Neural progenitor cell (in vitro differentiated cells): ENCODE data around the gene MPEG1. TPM values are rescaled to one million over a fixed set of nuclear protein-coding genes. Genes with fewer than 3 reads are reported as not detected.

Experiments used
- DNase-seq: peaks from one replicate; pipeline ENCODE4 v3.0.0-alpha.2; 2016; ENCODE audit warnings: low spot score
- H2AFZ ChIP-seq: fragments of 200-600 bp; sonication (generic); replicated peaks from 2 replicates; pipeline ENCODE4 v1.6.1; 2016; ENCODE audit warnings: antibody characterized with exemption
- H3F3A ChIP-seq: fragments of 200-600 bp; sonication (generic); 2 replicates; pipeline ENCODE4 v1.6.1; 2016; ENCODE audit warnings: antibody characterized with exemption, low read depth
- H3K27ac ChIP-seq: fragments of 200-600 bp; sonication (generic); 2 replicates; pipeline ENCODE4 v1.5.1; 2016; ENCODE audit warnings: mild to moderate bottlenecking
- H3K27me3 ChIP-seq: fragments of 200-600 bp; sonication (generic); 2 replicates; pipeline ENCODE4 v1.6.1; 2016; ENCODE audit warnings: mild to moderate bottlenecking, moderate library complexity
- H3K36me3 ChIP-seq: fragments of 200-600 bp; sonication (generic); 2 replicates; pipeline ENCODE4 v1.5.1; 2016
- H3K4me1 ChIP-seq: fragments of 200-600 bp; sonication (generic); 2 replicates; pipeline ENCODE4 v1.6.1; 2016; ENCODE audit warnings: mixed run types
- H3K4me2 ChIP-seq: fragments of 200-600 bp; sonication (generic); 2 replicates; pipeline ENCODE4 v1.6.1; 2016
- H3K4me3 ChIP-seq: fragments of 200-600 bp; sonication (generic); 2 replicates; pipeline ENCODE4 v1.5.1; 2016
- H3K79me2 ChIP-seq: fragments of 200-600 bp; sonication (generic); 2 replicates; pipeline ENCODE4 v1.6.1; 2016; ENCODE audit warnings: low read depth
- H3K9ac ChIP-seq: fragments of 200-600 bp; sonication (generic); 2 replicates; pipeline ENCODE4 v1.6.1; 2016
- H3K9me3 ChIP-seq: fragments of 200-600 bp; sonication (generic); 2 replicates; pipeline ENCODE4 v1.5.1; 2016; ENCODE audit warnings: low read depth
- H4K20me1 ChIP-seq: fragments of 200-600 bp; sonication (generic); 2 replicates; pipeline ENCODE4 v1.6.1; 2016; ENCODE audit warnings: low read depth
- H3K27ac Mint-ChIP-seq: 3 replicates; pipeline ENCODE4 v1.8.0; 2021; ENCODE audit warnings: mixed read lengths
- H3K27me3 Mint-ChIP-seq: 2 replicates; pipeline ENCODE4 v1.8.0; 2022; ENCODE audit warnings: low read depth, mild to moderate bottlenecking, inconsistent platforms, moderate library complexity, mixed read lengths; ENCODE audit not compliant: insufficient read depth
- H3K36me3 Mint-ChIP-seq: 3 replicates; pipeline ENCODE4 v1.8.0; 2021; ENCODE audit warnings: mixed read lengths
- H3K4me1 Mint-ChIP-seq: 3 replicates; pipeline ENCODE4 v1.8.0; 2021; ENCODE audit warnings: mixed read lengths
- H3K4me3 Mint-ChIP-seq: 3 replicates; pipeline ENCODE4 v1.8.0; 2021; ENCODE audit warnings: mild to moderate bottlenecking, moderate library complexity, mixed read lengths
- H3K9me3 Mint-ChIP-seq: 3 replicates; pipeline ENCODE4 v1.8.0; 2020; ENCODE audit warnings: mixed read lengths
- EZH2 ChIP-seq: fragments of 200-600 bp; sonication (generic); IDR thresholded peaks from 2 replicates; pipeline ENCODE4 v1.6.1; 2017; ENCODE audit warnings: antibody characterized with exemption, mild to moderate bottlenecking, moderate library complexity
- EZH2phosphoT487 ChIP-seq: fragments of 200-600 bp; sonication (generic); IDR thresholded peaks from 2 replicates; pipeline ENCODE4 v1.6.1; 2017; ENCODE audit warnings: antibody characterized with exemption
- total RNA-seq: library from RNA; depleted of rRNA; stranded (reverse); fragments of >200 nt; gene quantifications from 2 replicates; pipeline ENCODE4 v1.2.3, GENCODE V29; 2015; ENCODE audit warnings: low replicate concordance
- TF ChIP-seq, protein P1 (sequence below): fragments of 200-600 bp; sonication (generic); IDR thresholded peaks from 2 replicates; pipeline ENCODE4 v1.5.1; 2017; ENCODE audit warnings: antibody characterized with exemption, mild to moderate bottlenecking

The MPEG1 gene
- total RNA-seq, 1 donor from 2014 or later = not detected

DNA sequence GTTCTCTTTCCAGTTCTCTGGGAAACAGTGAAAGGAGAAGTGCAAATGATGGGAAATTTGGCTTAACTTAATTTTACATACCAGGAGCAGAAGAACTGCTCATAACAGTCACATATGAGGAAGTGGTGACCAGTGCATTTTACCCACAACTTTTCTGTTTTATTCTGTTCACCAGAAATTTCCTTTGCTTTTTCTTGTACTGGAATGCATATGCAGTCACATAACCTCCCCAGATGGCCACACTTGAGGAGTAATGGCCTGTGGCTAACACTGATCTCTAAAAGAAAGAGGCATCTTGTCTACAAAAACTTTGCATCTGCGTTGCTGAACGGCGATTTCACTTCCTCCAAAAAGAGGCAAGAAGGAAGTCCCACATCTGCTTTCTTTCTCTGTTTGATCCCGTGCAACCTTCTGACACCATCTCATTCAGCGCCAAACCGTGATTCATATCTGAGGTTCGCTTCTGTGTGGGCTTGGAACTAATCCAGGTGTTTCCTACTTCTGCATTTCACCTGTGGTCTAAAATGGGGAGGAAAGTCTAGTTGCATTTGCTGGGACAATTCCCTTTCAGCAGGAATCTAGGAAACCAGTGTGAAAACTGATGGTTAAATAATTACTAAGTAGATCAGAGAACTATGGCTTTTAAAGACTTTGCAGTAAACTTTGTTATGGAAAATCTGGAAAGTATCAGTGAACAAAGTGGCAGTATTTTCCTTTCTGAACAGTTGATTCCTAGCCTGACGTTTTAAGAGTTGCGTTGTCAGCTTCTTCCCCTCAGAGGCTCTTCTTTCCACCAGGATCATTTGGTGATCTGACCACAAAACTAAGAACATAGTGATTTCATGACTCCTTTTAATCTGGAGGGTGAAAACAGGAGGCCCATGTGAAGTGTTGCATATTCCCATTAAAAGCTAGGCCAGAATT is 4.2 kb upstream of the MPEG1 start:
- H3K4me1 ChIP-seq = no peaks in the 10 kb centered on the region
- DNase-seq = no peak
- H3K4me1 Mint-ChIP-seq = no peaks in the 10 kb centered on the region
- H3F3A ChIP-seq = no peaks in the 10 kb centered on the region
- H3K27me3 ChIP-seq = no peaks in the 10 kb centered on the region
- no peaks in the 10 kb centered on the region for H3K79me2 ChIP-seq
- H3K36me3 ChIP-seq = no peaks in the 10 kb centered on the region
- H3K36me3 Mint-ChIP-seq = no peaks in the 10 kb centered on the region
- peaks cover 2% of the 10 kb centered on the region for H3K9me3 Mint-ChIP-seq
- H3K4me2 ChIP-seq = no peak overlapping the region
- H3K9me3 ChIP-seq = no peaks in the 10 kb centered on the region
- H3K27ac ChIP-seq = no peak overlapping the region
- no peak overlapping the region for H3K27ac Mint-ChIP-seq
- H4K20me1 ChIP-seq = no peaks in the 10 kb centered on the region
- no peak overlapping the region for H2AFZ ChIP-seq
- no peak overlapping the region for H3K4me3 ChIP-seq
- H3K27me3 Mint-ChIP-seq = peaks cover 2% of the 10 kb centered on the region
- no peak overlapping the region for H3K4me3 Mint-ChIP-seq
- no peak overlapping the region for H3K9ac ChIP-seq
- no peak for TF ChIP-seq EZH2phosphoT487
- TF ChIP-seq EZH2 = no peak

DNA sequence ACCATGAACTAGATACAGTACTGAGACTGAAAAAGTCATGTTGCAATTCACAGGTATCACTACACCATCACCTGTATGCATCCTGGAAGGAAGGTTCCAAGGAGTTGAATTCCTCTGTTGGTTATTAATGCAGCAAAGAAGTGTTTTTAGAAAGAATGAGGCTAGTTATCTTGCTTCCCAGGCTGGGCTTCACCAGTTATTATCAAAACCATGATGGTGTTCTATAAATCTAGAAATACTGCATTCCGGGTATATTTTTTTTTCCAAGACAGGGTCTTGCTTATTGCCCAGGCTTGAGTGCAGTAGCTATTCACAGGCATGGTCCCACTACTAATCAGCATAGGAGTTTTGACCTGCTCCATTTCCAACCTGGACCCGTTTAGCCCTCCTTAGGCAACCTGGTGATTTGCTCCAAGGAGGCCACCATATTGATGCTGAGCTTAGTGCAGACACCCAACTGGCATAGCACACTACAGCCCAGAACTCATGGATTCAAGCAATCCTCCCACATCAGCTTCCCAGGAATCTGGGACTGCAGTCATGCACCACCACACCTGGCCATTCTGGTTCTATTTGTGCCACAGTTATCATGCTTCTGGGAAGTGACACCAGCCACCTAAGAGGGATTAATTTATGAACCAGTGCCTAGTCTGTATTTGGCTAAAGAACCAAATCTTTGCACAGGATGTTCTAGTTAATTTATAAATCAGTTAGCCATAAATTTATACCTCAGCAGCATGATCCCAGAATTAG is 1.6 kb upstream of the MPEG1 start:
- no peaks in the 10 kb centered on the region for H4K20me1 ChIP-seq
- H3K27me3 ChIP-seq = no peaks in the 10 kb centered on the region
- no peaks in the 10 kb centered on the region for H3K4me1 ChIP-seq
- H3K4me2 ChIP-seq = no peak overlapping the region
- no peak overlapping the region for H3K9ac ChIP-seq
- no peaks in the 10 kb centered on the region for H3K79me2 ChIP-seq
- H2AFZ ChIP-seq = no peak overlapping the region
- Mint-ChIP-seq H3K27me3 (no peaks in the 10 kb centered on the region), H3K4me1 (no peaks in the 10 kb centered on the region), H3K4me3 (no peak overlapping the region), H3K27ac (no peak overlapping the region), H3K9me3 (peaks cover 5% of the 10 kb centered on the region), H3K36me3 (peaks cover 13% of the 10 kb centered on the region)
- no peaks in the 10 kb centered on the region for H3F3A ChIP-seq
- no peak overlapping the region for H3K4me3 ChIP-seq
- no peak for DNase-seq
- H3K27ac ChIP-seq = no peak overlapping the region
- no peaks in the 10 kb centered on the region for H3K36me3 ChIP-seq
- no peaks in the 10 kb centered on the region for H3K9me3 ChIP-seq
- TF ChIP-seq EZH2phosphoT487 (no peak), EZH2 (no peak)
- TF ChIP-seq, protein P1, sequence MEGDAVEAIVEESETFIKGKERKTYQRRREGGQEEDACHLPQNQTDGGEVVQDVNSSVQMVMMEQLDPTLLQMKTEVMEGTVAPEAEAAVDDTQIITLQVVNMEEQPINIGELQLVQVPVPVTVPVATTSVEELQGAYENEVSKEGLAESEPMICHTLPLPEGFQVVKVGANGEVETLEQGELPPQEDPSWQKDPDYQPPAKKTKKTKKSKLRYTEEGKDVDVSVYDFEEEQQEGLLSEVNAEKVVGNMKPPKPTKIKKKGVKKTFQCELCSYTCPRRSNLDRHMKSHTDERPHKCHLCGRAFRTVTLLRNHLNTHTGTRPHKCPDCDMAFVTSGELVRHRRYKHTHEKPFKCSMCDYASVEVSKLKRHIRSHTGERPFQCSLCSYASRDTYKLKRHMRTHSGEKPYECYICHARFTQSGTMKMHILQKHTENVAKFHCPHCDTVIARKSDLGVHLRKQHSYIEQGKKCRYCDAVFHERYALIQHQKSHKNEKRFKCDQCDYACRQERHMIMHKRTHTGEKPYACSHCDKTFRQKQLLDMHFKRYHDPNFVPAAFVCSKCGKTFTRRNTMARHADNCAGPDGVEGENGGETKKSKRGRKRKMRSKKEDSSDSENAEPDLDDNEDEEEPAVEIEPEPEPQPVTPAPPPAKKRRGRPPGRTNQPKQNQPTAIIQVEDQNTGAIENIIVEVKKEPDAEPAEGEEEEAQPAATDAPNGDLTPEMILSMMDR = no peak

DNA sequence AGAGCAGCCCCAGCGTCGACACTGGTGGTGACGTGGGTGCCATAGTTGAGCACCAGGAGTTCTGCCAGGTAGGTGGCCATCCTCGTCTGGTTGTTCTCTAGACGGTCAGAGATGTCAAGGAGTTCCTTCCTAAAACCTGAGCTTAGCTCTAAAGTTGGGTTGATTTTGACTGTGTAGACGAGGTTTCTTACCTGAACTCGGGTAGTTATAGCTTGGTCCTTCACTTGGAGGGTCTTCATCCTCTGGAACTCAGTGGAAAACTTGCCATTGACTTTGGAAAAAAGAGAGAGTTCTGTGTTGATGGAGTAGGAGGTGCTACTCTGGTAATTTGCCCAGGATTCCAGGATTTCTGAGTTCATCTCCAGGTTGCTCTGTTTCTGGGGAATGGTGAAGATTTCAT is 505 bp downstream of the MPEG1 start:
- Histone ChIP-seq H2AFZ (no peak overlapping the region), H3K9me3 (no peaks in the 10 kb centered on the region), H4K20me1 (no peaks in the 10 kb centered on the region), H3K4me3 (no peak overlapping the region), H3K4me2 (no peak overlapping the region), H3K79me2 (no peaks in the 10 kb centered on the region), H3K36me3 (no peaks in the 10 kb centered on the region), H3K9ac (no peak overlapping the region), H3K4me1 (no peaks in the 10 kb centered on the region), H3K27me3 (no peaks in the 10 kb centered on the region), H3F3A (no peaks in the 10 kb centered on the region), H3K27ac (no peak overlapping the region)
- Mint-ChIP-seq H3K27ac (no peak overlapping the region), H3K27me3 (no peaks in the 10 kb centered on the region), H3K9me3 (peaks cover 2% of the 10 kb centered on the region), H3K4me3 (no peak overlapping the region), H3K4me1 (peaks cover 10% of the 10 kb centered on the region), H3K36me3 (peaks cover 28% of the 10 kb centered on the region)
- no peak for TF ChIP-seq EZH2
- TF ChIP-seq, protein P1 = no peak
- no peak for TF ChIP-seq EZH2phosphoT487
- DNase-seq = no peak
